ENCODE results near the gene WNT4.

The WNT4 gene

DNA sequence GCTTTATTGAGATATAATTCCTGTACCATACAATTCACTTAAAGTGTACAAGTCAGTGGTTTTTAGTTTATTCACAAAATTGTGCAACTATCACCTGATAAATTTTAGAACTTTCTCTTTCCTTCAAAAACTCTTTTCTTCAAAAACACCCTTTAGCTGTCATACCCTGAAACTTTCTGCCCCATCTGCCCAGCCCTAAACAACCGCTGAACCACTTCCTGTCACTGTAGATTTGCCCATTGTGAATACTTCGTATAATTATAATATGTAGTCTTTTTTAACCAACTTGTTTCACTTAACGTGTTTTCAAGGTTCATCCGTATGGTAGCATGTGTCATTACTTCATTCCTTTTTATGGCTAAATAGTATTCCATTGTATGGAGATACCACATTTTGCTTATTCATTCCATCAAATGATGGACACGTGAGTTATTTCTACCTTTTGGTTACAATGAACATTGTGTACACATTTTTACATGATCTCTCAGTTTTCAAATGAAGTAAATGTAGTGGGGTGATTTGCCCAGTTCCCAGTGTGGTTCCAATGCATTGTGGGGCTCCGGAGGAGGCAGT is 37.9 kb downstream of the WNT4 start:
- peaks cover 34% of the 10 kb centered on the region for H3K36me3 ChIP-seq (replicated peaks; ENCODE audit: low read depth, low read length)
- no peak overlapping the region for H2AFZ ChIP-seq (ENCODE audit: low read depth, low read length)
- no peak overlapping the region for H3K4me2 ChIP-seq (ENCODE audit: low read length)
- H3K4me1 ChIP-seq (ENCODE audit: low read length) = peaks cover 17% of the 10 kb centered on the region
- peaks cover 19% of the 10 kb centered on the region for H3K79me2 ChIP-seq (ENCODE audit: low read length)
- H3K9me3 ChIP-seq (ENCODE audit: insufficient read depth, low read length) = no peaks in the 10 kb centered on the region
- H3K27ac ChIP-seq (ENCODE audit: low read length) = no peak overlapping the region
- no peak overlapping the region for H3K9ac ChIP-seq (ENCODE audit: low read length)
- TF ChIP-seq, protein P1, sequence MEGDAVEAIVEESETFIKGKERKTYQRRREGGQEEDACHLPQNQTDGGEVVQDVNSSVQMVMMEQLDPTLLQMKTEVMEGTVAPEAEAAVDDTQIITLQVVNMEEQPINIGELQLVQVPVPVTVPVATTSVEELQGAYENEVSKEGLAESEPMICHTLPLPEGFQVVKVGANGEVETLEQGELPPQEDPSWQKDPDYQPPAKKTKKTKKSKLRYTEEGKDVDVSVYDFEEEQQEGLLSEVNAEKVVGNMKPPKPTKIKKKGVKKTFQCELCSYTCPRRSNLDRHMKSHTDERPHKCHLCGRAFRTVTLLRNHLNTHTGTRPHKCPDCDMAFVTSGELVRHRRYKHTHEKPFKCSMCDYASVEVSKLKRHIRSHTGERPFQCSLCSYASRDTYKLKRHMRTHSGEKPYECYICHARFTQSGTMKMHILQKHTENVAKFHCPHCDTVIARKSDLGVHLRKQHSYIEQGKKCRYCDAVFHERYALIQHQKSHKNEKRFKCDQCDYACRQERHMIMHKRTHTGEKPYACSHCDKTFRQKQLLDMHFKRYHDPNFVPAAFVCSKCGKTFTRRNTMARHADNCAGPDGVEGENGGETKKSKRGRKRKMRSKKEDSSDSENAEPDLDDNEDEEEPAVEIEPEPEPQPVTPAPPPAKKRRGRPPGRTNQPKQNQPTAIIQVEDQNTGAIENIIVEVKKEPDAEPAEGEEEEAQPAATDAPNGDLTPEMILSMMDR (IDR thresholded peaks at IDR 0.05; ENCODE audit: low read depth, low read length) = no peak
- TF ChIP-seq EZH2phosphoT487 (IDR thresholded peaks at IDR 0.05; ENCODE audit: low read depth) = no peak
- no peaks in the 10 kb centered on the region for H3K27me3 ChIP-seq (ENCODE audit: low read depth, low read length)
- H4K20me1 ChIP-seq (ENCODE audit: insufficient read depth, low read length) = peaks cover 60% of the 10 kb centered on the region
- H3K4me3 ChIP-seq (ENCODE audit: low read length) = no peak overlapping the region

DNA sequence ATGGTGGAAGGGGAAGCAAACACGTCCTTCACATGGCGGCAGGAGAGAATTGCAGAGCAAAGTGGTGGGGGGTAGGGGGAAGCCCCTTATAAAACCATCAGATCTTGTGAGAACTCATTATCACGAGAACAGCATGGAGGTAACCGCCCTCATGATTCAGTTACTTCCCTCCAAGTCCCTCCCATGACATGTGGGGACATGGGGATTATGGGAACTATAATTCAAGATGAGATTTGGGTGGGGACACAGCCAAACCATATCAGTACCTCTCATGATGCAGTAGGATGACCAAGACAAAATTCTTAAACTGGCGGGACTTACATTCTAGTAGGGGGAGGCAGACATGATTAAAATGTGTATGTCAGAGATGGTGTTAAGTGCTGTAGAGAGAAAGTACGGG is 38.8 kb downstream of the WNT4 start:
- H4K20me1 ChIP-seq (ENCODE audit: insufficient read depth, low read length) = peaks cover 69% of the 10 kb centered on the region
- H3K4me1 ChIP-seq (ENCODE audit: low read length) = peaks cover 18% of the 10 kb centered on the region
- no peak for TF ChIP-seq EZH2phosphoT487 (IDR thresholded peaks at IDR 0.05; ENCODE audit: low read depth)
- TF ChIP-seq, protein P1 (IDR thresholded peaks at IDR 0.05; ENCODE audit: low read depth, low read length) = no peak
- no peaks in the 10 kb centered on the region for H3K9me3 ChIP-seq (ENCODE audit: insufficient read depth, low read length)
- H3K36me3 ChIP-seq (replicated peaks; ENCODE audit: low read depth, low read length) = peaks cover 34% of the 10 kb centered on the region
- H3K79me2 ChIP-seq (ENCODE audit: low read length) = peaks cover 23% of the 10 kb centered on the region
- no peak overlapping the region for H3K27ac ChIP-seq (ENCODE audit: low read length)
- no peak overlapping the region for H2AFZ ChIP-seq (ENCODE audit: low read depth, low read length)
- no peak overlapping the region for H3K9ac ChIP-seq (ENCODE audit: low read length)
- no peak overlapping the region for H3K4me2 ChIP-seq (ENCODE audit: low read length)
- no peak overlapping the region for H3K4me3 ChIP-seq (ENCODE audit: low read length)
- H3K27me3 ChIP-seq (ENCODE audit: low read depth, low read length) = no peaks in the 10 kb centered on the region

DNA sequence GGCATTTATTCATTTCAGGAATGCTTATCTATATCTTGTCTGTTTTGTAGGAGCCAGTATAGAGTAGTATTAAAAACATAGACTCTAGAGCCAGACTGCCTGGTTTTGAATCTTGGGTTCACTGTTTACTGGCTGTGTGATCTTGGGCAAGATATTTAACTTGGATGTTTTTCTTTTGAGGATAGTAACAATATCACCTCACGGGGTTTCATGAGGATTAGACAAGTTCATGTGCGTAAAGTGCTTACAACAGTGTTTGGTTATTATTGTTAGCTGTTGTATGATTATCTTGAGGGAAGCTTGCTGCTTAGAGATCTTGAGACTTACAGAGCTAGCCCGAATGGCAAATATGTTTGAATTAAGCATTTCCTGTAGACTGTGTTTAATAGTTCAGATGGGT is 40.2 kb downstream of the WNT4 start:
- TF ChIP-seq, protein P1 (IDR thresholded peaks at IDR 0.05; ENCODE audit: low read depth, low read length) = no peak
- no peak for TF ChIP-seq EZH2phosphoT487 (IDR thresholded peaks at IDR 0.05; ENCODE audit: low read depth)
- Histone ChIP-seq H3K27ac (ENCODE audit: low read length) (no peak overlapping the region), H3K79me2 (ENCODE audit: low read length) (peaks cover 23% of the 10 kb centered on the region), H3K4me3 (ENCODE audit: low read length) (no peak overlapping the region), H3K4me1 (ENCODE audit: low read length) (peaks cover 18% of the 10 kb centered on the region), H3K27me3 (ENCODE audit: low read depth, low read length) (no peaks in the 10 kb centered on the region), H3K36me3 (replicated peaks; ENCODE audit: low read depth, low read length) (peaks cover 32% of the 10 kb centered on the region), H3K9me3 (ENCODE audit: insufficient read depth, low read length) (no peaks in the 10 kb centered on the region), H3K9ac (ENCODE audit: low read length) (no peak overlapping the region), H3K4me2 (ENCODE audit: low read length) (no peak overlapping the region), H4K20me1 (ENCODE audit: insufficient read depth, low read length) (peaks cover 78% of the 10 kb centered on the region), H2AFZ (ENCODE audit: low read depth, low read length) (no peak overlapping the region)

DNA sequence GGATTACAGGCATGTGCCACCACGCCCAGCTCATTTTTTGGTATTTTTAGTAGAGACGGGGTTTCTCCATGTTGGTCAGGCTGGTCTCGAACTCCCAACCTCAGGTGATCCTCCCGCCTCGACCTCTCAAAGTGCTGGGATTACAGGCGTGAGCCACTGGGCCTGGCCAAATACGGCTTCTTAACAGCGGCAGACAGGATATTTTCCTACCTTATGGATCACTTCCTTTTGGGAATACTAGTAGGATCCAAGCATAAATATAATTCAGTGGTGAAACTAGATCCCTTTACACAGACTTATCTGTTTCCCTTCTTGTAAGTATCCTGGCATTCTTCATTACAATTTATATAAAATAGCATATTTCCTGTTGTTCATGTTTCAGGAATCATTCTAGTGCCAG is 40.9 kb downstream of the WNT4 start:
- no peak overlapping the region for H3K9ac ChIP-seq (ENCODE audit: low read length)
- no peak overlapping the region for H3K27ac ChIP-seq (ENCODE audit: low read length)

More for the DNA sequence above, 40.9 kb downstream of the WNT4 start:
- no peaks in the 10 kb centered on the region for H3K27me3 ChIP-seq (ENCODE audit: low read depth, low read length)
- TF ChIP-seq, protein P1 (IDR thresholded peaks at IDR 0.05; ENCODE audit: low read depth, low read length) = no peak
- no peak for TF ChIP-seq EZH2phosphoT487 (IDR thresholded peaks at IDR 0.05; ENCODE audit: low read depth)
- H2AFZ ChIP-seq (ENCODE audit: low read depth, low read length) = no peak overlapping the region
- peaks cover 18% of the 10 kb centered on the region for H3K4me1 ChIP-seq (ENCODE audit: low read length)
- peaks cover 74% of the 10 kb centered on the region for H4K20me1 ChIP-seq (ENCODE audit: insufficient read depth, low read length)
- no peak overlapping the region for H3K4me3 ChIP-seq (ENCODE audit: low read length)
- H3K36me3 ChIP-seq (replicated peaks; ENCODE audit: low read depth, low read length) = peaks cover 29% of the 10 kb centered on the region
- H3K4me2 ChIP-seq (ENCODE audit: low read length) = no peak overlapping the region
- no peaks in the 10 kb centered on the region for H3K9me3 ChIP-seq (ENCODE audit: insufficient read depth, low read length)
- H3K79me2 ChIP-seq (ENCODE audit: low read length) = peaks cover 21% of the 10 kb centered on the region
